Measurements from ENCODE around the gene TRIP6. TPM values are rescaled to one million over a fixed set of nuclear protein-coding genes. Genes with fewer than 3 reads are reported as not detected.

TRIP6 gene
- total RNA-seq, 1 donor from 2014 or later = 112 TPM

GRCh38 chr7:100874577-100875355 lies 7.6 kb downstream of the TRIP6 start, which contains the start of gene SRRT:
SRRT (plus strand) TSS chr7:100875103; CDS start chr7:100875591, 488 bp downstream.
- no peak for DNase-seq (ENCODE audit: low read depth)
- TF ChIP-seq CTCF (conservative IDR thresholded peaks at IDR 0.05; ENCODE audit: low read depth, low read length) = peak; percentile 21
- peak within 1 kb of the TSS; percentile 75 for H3K4me3 ChIP-seq (ENCODE audit: low read depth, low read length)

DNA sequence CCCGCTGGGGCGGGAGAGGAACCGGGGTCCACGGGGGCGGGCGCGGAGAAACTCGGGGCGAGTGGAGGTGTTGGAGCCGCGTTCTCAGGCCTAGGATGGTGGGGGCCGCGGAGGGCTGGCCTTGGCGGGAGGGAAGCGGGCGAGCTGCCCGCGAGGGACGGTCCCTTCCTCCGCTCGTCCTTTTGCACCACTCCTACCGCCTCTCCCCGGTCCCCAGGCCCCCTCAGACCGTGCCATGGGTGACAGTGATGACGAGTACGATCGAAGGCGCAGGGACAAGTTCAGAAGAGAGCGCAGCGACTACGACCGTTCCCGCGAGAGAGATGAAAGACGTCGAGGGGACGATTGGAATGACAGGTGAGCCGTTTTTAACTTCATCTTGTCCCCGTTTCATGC lies 8.2 kb downstream of the TRIP6 start:
- peak overlapping the region; percentile 75 for H3K4me3 ChIP-seq (ENCODE audit: low read depth, low read length)
- no peak for DNase-seq (ENCODE audit: low read depth)
- no peak for TF ChIP-seq CTCF (conservative IDR thresholded peaks at IDR 0.05; ENCODE audit: low read depth, low read length)

GRCh38 chr7:100878013-100878412 lies 10.8 kb downstream of the TRIP6 start:
- H3K4me3 ChIP-seq (ENCODE audit: low read depth, low read length) = no peak overlapping the region
- TF ChIP-seq CTCF (conservative IDR thresholded peaks at IDR 0.05; ENCODE audit: low read depth, low read length) = no peak
- no peak for DNase-seq (ENCODE audit: low read depth)

GRCh38 chr7:100878685-100879084 lies 11.5 kb downstream of the TRIP6 start:
- no peak for DNase-seq (ENCODE audit: low read depth)
- TF ChIP-seq CTCF (conservative IDR thresholded peaks at IDR 0.05; ENCODE audit: low read depth, low read length) = no peak
- no peak overlapping the region for H3K4me3 ChIP-seq (ENCODE audit: low read depth, low read length)

DNA sequence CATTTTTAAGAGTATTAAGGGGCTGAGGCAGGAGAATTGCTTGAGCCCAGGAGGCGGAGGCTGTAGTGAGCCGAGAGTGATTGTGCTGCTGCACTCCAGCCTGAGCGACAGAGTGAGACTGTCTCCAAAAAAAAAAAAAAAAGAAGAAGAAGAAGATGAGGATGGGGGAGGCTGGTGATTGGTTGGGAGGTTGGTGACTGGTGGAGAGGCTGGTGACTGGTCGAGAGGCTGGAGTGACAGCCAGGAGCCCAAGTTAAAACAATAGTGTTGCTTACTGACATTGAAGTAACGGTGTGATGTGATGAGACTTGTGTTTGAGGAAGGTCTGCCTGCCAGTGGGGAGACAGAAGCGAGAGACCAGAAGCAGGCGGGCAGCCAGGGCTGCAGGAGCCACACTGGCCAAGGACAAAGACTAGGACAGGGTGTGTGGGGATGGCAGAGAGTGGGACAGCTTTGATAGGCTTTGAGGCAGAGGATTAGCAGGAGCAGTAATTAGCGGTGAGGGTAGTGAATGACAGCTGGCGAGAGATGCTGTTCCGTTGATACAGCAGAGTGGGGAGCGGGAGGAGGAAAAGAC lies 12.6 kb downstream of the TRIP6 start:
- no peak for TF ChIP-seq CTCF (conservative IDR thresholded peaks at IDR 0.05; ENCODE audit: low read depth, low read length)
- DNase-seq (ENCODE audit: low read depth) = no peak
- no peak overlapping the region for H3K4me3 ChIP-seq (ENCODE audit: low read depth, low read length)

GRCh38 chr7:100880645-100881044 lies 13.5 kb downstream of the TRIP6 start:
- H3K4me3 ChIP-seq (ENCODE audit: low read depth, low read length) = no peak overlapping the region
- DNase-seq (ENCODE audit: low read depth) = no peak
- TF ChIP-seq CTCF (conservative IDR thresholded peaks at IDR 0.05; ENCODE audit: low read depth, low read length) = no peak

All from epithelial cell of proximal tubule (primary cell).